ENCODE results near the gene RAB11B.
"Not testable (repeated sequence)": the region's sequence is repeated elsewhere in the genome, so short reads cannot be mapped to it uniquely, and the experiment has no call there.

Gene RAB11B

DNA sequence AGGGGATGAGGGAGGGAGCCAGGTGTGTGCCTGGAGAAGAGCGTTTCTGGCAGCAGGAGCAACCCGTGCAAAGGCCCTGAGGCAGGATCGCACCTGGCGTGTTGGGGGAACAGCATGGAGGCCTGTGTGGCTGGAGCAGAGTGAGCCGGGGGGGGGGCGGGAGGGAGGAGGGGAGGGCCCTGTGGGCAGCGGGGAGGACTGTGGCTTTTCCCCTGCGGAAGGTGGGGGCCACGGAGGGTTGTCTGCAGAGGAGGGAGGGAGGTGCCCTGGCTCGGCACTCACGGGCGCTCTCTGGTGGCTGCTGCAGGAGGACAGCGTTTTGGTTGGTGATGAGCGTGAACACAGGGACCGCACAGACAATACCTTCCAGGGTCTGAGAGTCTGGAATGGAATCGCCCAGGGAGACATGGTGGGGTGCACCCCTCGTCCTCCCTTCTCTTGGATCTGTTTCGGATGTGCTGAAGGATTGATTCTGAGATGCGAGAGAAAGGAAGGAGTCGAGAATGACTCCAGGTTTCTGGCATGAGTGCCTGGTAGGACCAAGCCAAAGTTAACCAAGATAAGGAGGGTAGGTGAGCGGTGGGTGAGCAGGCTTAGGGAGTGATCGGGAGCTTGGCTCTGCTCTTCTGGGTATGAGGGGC lies 6.5 kb downstream of the RAB11B start:
- DNase-seq, result no peak

DNA sequence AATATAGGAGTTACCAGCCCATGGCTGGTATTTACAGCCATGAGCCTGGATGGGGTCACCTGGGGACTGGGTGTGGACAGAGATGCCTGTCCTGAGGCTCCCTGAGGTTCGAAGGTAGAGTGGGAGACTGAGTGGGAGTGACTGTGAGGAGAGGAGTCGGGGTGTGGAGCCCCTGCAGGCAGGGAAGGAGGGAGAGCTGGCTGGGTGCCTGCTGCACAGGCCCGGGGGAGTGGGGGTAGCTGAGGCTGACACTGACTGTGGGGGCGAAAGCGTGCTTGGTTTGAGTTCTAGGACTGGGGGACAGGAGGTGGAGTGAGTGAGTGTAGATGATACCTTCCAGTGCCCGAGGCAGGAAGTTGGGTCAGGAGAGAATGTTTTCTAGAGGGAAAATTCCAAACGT lies 7.1 kb downstream of the RAB11B start:
- DNase-seq, result no peak

DNA sequence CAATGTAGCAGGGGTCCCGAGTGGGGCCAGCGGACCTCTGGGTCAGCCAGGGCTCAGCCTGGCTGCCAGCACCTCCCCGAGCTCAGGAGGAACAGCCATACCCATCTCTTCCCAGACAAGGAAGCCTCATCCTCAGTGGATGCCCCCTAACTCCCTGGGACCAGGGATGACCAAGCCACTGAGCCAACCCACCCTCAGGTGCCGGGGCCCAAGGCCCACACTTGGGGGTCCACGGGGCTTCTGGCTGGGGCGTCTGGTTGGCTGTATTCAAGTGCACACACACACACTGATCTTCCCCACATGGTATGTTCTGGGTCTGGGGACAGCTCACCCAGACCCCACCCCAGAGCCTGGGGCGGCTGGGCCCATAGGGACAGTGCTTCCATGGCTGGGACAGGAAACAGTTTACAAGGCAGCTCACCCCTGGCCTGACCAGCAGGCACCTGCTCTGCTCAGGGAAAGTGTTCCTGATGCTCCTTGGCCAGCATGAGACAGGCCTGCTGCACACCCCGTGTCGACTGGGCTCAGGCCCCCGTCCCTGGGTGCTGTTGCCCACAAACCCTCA lies 7.7 kb downstream of the RAB11B start:
- DNase-seq, result no peak

DNA sequence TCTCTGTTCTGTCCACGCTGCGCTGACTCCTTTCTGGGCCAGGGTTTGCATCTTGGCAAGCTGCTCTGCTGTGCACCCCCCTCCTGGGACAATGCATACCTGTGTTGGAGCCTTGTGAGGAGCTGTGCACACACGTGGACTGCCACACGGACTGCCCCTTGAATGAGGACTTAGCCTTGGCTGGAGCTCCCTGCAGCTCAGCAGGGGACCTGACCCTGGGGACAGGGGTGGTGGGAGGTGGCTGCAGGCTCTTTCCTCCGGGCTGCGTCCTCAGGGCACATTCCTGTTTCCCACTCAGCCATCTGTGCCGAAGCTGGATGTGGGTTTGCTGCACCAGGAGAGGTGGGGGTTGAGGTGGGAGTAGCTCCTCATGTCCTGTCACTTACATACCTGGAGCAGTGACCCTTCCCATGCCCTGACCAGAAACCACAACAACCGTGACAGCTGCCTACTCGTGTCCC lies 8.2 kb downstream of the RAB11B start:
- no peak for DNase-seq

DNA sequence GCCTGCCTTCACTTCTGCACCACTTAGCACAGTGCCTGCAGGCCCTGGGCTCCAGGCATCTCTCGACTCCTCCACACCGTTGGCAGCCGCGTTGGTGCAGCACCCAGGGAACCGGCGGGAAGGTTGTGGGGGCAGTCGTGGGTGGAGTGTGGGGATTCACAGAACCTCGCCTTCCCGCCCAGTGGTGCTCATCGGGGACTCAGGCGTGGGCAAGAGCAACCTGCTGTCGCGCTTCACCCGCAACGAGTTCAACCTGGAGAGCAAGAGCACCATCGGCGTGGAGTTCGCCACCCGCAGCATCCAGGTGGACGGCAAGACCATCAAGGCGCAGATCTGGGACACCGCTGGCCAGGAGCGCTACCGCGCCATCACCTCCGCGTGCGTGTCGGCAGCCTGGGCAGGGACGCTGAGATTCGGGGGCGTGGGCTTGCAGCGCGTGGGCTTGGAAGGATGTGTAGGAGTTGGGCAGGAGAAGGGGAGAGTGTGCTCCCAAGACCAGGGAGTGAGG lies 9.6 kb downstream of the RAB11B start:
- no peak for DNase-seq

DNA sequence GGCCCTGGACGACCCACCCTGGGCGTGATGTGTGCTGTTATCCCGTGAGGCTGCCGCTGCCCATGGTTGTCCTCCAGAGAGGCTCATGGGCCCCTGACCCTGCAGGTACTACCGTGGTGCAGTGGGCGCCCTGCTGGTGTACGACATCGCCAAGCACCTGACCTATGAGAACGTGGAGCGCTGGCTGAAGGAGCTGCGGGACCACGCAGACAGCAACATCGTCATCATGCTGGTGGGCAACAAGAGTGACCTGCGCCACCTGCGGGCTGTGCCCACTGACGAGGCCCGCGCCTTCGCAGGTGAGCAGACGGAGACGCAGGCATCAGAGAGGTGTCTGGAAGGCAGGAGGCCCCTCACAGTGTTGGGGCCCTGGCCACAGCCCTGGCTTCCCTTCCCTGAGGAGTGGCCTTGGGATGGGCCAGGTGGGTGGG lies 11.8 kb downstream of the RAB11B start:
- DNase-seq, result no peak

DNA sequence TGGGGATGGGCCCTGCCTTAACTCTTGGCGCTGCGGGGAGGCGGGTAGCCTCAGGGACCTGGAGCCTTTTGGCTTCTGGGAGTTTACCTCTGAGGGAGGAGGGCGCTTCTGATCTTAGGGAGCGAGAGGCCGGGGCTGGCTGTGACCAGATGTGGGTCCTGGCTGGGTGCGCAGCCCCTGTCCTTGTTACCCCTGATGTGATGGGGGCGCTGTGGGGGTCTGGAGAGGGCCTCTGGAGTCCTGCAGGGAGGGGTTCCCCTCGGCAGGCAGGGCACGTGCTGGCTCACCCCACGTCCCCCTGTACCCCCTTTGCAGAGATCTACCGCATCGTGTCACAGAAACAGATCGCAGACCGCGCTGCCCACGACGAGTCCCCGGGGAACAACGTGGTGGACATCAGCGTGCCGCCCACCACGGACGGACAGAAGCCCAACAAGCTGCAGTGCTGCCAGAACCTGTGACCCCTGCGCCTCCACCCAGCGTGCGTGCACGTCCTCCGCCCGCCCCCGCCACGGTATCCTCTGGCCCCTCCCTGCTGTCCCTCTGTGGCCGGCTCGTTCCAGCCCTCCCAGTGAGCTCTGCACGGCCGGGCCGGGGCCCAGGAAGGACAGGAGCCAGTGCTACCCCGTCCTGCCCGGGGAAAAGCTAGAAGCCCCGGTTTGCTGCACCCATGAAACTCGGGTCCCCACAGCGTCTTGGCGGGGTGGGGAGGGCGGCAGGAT lies 13.1 kb downstream of the RAB11B start:
- DNase-seq, result no peak

DNA sequence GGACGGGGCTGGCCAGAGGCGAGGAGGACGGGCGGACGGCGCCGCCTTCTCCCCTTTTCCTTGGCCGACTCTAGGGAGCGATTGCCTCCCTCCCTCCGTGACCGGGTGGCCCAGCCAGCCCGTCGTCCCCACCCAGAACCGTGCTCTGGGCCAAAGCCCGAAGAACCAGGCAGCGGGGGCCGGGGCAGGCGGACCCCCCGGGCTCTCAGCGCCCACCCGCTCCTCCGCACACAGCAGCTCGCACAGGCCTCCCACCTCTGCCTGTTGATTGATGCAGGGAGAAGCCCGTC lies 13.6 kb downstream of the RAB11B start:
- no peak for DNase-seq

DNA sequence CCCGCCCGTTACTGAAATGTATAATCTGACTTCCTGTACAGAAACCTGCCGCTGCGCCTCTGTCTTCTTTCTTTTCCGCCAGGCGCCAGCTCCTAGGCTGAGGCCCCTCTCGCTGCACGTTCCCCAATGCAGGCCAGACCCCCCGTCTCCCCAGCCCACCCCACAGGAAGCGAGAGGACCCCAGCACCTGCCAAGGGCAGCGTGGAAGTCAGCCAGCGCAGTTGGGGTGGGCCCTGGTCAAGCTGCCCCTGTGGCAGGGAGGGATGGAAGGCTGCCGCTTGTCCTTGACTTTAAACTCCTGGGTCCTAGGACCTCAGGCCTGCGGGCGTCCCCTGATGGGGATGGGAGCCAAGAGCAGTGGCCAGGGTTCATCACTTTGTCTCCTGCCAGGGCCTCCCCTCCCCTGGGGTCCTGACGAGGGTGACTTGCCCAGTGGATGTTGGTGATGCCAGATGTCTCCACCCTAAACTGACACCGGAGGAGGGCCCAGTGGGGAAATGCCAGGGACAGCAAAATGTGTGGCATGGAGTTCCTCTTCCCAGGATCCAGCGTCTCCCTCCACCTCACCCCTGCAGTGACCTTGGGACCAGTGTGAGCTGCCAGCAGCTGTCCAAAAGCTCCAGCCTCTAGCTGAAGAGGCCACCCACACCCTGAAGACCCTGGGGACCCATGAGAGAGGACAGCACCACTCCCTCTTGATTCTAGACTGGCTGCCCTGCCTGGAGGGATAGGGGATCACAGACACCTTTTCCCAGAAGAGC lies 14.4 kb downstream of the RAB11B start:
- DNase-seq, result no peak

DNA sequence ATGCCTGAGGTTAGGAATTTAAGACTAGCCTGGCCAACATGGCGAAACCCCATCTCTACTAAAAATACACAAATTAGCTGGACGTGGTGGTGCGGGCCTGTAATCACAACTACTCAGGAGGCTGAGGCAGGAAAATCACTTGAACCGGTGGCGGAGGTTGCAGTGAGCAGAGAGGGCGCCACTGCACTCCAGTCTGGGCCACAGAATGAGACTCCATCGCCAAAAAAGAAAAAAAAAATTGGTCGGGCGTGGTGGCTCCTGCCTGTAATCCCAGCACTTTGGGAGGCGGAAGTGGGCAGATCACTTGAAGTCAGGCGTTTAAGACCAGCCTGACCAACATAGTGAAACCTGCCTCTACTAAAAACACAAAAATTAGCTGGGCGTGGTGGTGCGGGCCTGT lies 20.6 kb downstream of the RAB11B start:
- not testable (repeated sequence) for DNase-seq

DNA sequence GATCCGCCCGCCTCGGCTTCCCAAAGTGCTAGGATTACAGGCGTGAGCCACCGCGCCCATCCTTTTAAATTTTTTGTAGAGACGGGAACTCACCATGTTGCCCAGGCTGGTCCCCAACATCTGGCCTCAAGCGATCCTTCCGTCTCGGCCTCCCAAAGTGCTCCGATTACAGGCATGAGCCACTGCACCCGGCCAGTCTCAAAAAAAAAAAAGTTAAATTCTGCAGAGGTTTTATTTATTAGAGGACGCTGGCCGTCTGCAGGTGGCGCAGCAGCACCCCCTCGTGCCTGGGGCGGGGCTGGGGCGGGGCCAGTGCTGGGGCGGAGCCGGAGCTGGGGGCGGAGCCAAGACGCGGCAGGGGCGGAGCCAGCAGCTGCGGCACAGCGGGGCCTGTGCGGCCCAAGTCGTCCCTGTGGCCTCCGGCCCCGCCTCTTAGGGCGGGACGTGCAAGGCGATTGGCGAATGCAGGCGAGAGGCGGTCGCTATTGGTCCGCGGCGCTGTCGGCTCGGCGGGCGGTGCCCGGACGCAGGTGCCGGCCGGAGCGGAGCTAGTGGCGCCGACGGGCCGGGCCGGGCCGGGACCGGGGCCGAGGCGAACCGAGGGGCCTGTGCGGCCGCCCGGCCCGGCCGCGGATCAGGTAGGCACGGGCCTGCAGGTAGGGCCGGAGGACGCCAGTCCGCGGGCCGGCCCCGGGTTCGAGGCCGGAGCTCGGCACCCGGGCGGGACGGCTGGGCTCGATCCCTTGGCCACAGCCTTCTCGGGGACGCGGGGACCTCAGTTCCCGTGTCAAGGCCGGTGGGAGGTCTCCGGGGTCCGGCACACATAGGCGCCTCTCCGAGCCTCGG lies 22.8 kb downstream of the RAB11B start, which contains the start of gene MARCHF2:
Gene MARCHF2, plus strand, starts transcription at position 523 of the 846 bp plus-strand sequence. CDS start 8,536 bp downstream, outside the sequence.
- DNase-seq, result peak; percentile 97

DNA sequence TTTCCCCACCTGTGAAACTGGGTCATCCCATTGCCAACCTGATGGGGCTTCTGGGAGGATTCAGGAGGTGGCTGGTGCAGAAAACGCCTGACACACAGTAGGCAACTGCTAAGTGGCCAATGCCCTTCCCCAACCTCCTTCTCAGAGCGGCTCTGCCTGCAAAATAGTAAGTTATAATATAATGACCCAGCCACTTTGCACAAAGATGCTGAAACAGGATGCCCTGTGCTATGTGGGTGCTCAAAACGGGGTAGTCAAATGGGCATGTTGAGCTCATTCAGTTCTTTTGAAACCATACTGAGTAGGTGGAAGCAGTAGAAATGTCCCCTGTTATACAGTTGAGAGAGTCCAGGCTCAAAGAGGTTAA lies 23.5 kb downstream of the RAB11B start:
- DNase-seq, result no peak

DNA sequence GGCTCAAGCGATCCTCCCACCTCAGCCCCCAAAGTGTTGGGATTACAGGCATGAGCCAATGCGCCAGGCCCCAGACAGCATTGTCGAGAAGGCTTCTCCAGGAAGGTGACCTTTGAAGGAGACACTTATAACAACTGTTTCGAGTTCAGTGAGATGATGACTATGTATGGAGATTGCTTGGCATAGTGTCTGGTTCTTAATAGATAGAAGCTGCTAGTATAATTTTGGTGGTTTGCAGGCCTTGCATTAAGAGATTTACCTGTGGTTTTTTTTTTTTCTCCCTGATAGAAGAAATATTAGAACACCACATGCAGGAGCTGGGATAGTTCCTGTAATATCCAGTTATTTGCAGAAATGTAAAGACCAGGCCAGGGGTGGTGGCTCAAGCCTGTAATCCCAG lies 26.6 kb downstream of the RAB11B start:
- DNase-seq, result no peak

DNA sequence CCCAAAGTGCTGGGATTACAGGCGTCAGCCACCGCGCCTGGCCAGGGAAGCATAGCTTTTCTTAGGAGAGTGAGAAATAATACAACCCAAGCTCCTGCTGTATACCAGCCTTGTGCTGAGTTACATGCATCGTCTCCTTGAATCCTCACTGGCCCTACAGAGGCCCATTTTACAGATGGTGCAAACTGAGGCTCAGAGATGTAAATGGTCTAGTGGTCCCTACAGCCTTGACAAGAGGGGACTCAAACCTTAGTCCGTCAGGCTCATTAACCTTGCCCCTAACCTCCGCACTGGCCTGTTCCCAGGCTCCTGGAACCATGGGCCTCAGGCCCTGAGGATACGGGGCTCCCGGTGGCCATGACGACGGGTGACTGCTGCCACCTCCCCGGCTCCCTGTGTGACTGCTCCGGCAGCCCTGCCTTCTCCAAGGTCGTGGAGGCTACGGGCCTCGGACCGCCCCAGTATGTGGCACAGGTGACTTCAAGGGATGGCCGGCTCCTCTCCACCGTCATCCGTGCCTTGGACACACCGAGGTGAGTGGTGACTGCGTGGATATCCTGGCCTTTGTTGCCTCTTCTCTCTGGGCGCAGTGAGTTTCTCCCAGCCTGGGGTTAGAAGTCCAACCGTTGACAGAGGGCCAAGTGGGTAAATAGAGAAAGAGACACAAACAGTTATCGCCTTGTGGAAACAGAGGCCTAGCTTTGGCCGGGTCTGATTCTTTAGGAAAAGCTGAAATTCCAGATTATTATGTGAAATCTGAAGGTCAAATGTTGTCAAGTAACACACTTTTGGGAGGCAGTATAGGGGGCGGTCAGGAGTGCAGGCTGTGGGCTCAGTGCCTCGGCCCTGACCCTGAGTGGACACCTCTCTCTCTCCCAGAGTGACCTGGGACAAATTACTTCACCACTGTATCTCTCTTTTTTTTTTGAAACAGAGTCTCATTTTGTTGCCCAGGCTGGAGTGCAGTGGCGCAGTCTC lies 31.6 kb downstream of the RAB11B start:
- DNase-seq, result no peak

DNA sequence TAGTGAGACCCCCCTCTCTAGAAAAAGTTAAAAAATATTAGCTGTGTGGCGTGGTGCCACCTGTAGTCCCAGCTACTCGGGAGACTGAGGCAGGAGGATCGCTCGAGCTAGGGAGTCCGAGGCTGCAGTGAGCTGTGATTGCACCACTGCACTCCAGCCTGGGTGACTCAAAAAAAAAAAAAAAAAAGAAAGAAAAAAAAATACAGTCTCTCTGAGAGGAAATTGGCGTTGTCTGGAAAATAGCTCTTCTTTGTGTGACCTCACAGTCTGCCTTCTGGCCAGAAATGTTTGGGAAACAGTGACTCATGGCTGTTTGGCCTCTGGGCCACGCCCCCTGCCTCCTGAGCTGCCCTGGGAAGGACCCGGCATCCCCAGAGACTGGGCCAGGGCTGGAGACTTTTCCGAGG lies 33.7 kb downstream of the RAB11B start:
- no peak for DNase-seq

DNA sequence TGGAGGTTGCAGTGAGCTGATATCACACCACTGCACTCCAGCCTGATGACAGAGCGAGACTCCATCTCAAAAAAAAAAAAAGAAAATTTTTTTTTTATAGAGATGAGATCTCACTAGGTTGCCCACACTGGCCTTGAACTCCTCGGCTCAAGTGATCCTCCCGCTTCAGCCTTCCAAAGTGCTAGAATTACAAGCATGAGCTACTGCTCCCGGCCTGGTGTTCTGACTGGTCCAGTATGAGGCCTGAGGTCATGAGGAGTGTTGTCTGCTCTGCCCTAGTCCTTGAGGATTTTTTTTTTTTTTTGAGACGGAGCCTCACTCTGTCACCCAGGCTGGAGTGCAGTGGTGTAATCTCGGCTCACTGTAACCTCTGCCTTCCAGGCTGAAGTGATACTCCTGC lies 35.2 kb downstream of the RAB11B start:
- not testable (repeated sequence) for DNase-seq

DNA sequence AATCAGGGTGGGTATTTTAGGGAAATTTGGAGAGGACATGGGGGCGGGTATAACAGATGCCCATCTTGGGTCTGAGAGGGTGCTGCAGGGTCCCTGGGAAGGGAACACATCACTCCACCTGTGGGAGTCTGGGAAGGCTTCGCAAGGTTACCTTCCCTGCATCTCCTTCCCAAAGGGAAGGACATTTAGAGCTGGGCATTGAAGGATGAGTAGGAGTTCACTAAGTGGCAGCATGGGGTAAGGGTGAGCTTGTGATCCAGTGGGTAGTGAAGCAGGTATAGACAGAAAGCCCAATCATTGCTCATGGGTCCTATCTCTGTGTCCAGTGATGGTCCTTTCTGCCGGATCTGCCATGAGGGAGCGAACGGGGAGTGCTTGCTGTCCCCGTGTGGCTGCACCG lies 36.1 kb downstream of the RAB11B start:
- no peak for DNase-seq

DNA sequence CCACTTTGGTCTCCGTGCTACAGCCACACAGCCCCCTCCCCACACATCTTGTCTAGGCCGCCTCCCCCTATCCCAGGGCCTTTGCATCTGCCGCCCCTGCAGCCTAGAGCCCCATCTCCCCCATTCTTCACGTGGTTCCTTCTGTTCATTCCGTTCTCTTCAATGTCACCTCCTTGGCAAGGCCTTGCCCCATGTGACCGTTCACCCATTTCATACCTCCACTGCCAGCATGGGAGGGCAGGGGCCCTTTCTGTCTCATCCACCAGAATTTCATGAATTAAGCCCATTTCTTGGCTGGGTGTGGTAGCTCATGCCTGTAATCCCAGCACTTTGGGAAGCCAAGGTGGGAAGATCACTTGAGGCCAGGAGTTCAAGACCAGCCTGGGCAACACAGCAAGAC lies 38.9 kb downstream of the RAB11B start:
- DNase-seq, result no peak

DNA sequence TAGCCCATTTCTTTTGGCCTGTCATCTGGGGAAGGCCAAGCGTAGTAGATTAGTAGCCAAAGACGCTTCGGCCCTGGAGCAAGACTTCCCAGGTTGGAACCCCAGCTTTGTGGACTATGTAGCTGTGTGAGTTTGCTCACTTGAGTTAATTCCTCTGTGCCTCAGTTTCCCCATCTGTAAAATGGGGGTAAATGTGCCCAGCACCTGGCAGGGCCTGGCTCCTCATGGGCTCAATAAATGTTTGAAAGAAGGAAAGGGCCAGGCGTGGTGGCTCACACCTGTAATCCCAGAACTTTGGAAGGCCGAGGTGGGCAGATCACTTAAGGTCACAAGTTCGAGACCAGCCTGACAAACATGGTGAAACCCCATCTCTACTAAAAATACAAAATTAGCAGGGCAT lies 39.7 kb downstream of the RAB11B start:
- no peak for DNase-seq

DNA sequence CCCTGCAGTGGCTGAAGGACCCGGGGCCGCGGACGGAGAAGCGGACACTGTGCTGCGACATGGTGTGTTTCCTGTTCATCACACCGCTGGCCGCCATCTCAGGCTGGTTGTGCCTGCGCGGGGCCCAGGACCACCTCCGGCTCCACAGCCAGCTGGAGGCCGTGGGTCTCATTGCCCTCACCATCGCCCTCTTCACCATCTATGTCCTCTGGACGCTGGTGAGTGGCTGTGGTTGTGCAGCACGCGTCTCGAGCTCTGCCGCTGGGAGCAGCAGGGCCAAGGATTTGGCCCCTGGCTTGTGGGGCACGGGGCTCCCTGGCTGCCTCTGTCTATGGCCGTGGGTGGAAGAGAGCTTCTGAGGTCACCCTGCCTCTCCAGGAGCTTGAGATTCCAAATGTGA lies 40.5 kb downstream of the RAB11B start:
- no peak for DNase-seq

DNA sequence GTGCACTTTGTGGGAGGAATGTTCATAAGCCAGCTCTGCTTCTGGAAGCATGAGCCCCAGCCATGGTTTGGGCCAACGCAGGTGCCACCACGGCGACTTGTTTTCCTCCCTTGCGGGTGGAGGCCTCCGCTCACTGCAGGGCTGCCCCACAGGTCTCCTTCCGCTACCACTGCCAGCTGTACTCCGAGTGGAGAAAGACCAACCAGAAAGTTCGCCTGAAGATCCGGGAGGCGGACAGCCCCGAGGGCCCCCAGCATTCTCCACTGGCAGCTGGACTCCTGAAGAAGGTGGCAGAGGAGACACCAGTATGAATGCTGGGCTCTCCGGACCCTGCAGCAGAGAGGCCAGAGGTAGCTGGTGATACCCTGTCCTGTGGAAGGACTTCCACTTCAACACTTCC lies 48.1 kb downstream of the RAB11B start:
- no peak for DNase-seq
